SU-DHL-6 (cell line): ENCODE data around the gene PKD1L1.

ENCODE experiments used
- CTCF ChIP-seq: fragments of 200-600 bp; sonication (generic); IDR thresholded peaks from one replicate; pipeline ENCODE4 v1.5.1; 2017; ENCODE audit warnings: antibody characterized with exemption, mild to moderate bottlenecking, low read length, moderate library complexity; ENCODE audit not compliant: insufficient read depth, poor library complexity, severe bottlenecking
- EZH2phosphoT487 ChIP-seq: fragments of 200-600 bp; sonication (generic), shearing (Covaris generic); conservative IDR thresholded peaks from 2 replicates; pipeline ENCODE4 v1.6.1; 2018; ENCODE audit warnings: mild to moderate bottlenecking, antibody characterized with exemption, low read length, moderate library complexity, mixed read lengths

- TF ChIP-seq CTCF (no peak), EZH2phosphoT487 (no peak)
Measured at GRCh38 chr7:47889723-47890122, 58.5 kb downstream of the PKD1L1 start.
